Measurements from ENCODE around the gene OTUD7B.
A peak's percentile ranks its signal among the peaks of the same experiment; 100 is the strongest.
"Not testable (repeated sequence)": the region's sequence is repeated elsewhere in the genome, so short reads cannot be mapped to it uniquely, and the experiment has no call there.

The OTUD7B gene

DNA sequence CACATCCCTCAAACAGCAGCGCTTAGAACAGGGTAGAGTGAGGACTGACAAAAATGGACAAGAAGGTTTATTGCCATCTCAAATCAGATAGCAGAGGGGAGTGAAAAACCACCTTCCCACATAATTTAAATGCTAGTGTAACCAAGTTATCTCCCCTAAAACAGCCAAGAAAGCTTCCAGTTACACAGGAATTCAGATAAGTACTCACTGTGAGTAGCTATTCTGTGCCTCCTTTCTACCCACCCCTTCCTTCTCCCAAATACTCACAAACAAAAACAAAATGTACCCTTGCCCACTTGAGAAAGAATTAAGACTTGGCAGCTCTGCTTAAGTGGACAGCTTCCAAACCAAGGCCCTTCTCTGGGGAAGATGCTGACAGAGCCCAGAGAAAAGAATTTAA is 9.1 kb downstream of the OTUD7B start:
- no peak for DNase-seq

DNA sequence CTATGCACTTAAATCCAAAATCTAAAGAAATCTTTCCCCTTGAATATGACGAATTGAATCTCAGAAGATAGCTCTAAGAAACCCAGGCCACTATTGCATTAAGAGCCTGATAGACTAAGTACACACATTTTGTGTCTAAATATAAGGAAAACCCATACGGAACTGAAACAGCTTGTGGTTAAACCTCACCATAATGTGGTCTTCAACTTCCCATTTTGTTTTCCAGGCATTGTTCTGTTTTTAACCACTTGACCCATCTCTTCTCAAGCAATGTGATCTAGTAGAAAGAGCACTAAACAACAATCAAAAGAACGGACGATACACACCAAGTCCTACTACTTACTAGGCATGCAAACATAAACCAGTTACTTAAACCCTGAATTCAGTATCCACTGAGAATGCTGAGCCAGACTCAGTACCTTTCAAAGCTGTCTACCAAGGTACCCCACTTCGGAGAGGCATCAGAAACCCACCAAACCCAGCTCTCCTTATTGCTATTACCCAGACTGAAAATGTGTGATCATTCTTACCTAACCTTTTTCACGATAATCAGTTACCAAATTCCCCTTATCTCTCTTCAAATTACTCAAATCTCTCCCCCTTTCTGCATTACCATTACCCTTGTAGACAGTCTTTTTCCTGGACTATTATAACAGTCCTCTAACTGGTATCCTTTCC is 12.8 kb downstream of the OTUD7B start:
- DNase-seq: peak; percentile 51

- no peak for DNase-seq
These were observed 14.6 kb downstream of the OTUD7B start for GRCh38 chr1:149995927-149996326.

GRCh38 chr1:149993764-149994163 is 16.8 kb downstream of the OTUD7B start:
- DNase-seq: no peak

DNA sequence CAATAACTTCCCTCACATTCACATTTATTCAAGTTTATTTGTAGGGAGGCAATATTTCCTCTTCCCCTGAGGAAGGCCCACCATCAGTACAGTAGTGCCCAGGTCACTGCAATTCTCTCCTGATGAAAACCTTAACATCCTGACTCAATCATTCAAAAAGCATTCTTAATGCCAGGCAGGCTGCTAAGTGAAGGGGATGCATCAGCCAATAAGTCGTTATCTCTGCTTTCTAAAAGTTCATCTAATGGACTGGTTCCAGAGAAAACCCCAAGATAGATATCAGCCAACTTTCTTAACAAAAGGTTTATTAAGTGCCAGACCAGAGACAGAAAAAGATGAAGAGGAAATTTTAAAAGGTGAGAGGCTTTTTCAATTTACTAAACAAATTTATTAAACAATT is 17.3 kb downstream of the OTUD7B start:
- DNase-seq: no peak

DNA sequence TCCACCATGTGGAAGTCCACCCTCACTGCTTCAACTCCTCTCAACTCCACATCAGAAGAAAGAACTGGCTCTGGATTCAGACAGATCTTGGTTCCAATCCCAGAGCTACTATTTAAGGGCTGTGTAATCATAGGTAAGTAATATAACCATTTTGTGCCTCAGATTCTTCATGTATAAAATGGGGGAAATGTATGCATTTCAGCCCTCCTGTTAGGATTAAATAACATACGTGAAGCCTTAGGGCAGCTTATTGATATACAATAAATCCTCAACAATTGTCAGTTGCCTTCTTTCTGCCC is 23.3 kb downstream of the OTUD7B start:
- DNase-seq: no peak

DNA sequence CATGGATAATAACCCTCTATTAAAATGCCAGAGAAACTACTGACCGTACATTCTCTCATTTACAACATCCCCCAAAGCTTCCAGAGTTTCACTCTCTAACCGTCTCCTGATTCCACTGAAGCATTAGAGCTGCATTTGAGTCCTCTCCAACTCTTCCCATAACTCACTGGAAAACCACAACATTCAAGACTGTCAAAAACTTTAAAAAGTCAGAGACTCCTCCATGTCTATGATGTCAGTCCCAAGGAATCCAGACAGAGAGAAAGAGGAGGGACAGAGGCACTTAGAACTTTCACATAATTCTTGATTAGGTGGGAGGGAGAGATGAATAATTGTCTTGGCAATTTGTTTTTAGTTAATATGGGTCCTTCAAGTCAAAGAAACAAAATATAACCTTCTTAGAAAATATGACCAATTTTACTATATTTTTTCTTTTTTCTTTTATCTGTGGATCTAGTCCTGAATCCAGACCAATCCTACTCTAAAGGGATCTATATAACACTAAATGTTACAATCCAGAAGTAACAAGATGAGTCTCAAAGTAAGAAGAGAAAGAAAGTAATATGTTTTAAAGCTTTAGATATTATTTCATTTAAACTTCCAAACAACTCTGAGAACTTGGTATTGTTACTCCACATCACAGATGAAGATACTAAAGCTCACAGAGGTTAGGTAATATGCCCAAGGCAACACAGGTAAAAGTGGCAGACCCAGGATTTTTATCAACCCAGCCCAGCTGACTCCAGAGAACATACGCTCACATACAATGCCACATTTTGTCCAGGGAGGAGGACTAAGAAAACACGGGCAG is 23.8 kb downstream of the OTUD7B start:
- no peak for DNase-seq

DNA sequence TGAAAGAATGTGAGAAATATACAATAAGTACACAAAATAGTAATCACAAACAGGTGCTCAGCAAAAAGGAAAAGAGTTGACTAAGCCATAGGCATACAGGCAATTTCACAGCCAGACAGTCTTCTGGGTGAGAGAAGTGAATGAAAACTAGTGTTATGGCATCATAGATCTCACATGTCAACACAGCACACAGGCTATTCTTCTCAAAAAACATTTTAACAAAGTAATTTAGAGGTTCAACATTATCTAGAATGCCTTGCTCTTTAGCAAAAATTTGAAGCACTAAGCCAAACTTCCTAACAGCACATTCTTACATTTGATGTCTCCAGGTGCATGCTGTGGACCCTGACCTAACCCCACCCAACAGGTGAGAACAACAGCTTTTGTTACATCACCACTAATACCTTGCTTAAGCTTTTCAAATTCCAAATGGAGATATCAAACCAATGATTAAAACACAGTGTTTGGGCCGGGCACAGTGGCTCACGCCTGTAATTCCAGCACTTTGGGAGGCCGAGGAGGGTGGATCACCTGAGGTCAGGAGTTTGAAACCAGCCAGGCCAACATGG is 30.5 kb downstream of the OTUD7B start:
- DNase-seq: no peak

DNA sequence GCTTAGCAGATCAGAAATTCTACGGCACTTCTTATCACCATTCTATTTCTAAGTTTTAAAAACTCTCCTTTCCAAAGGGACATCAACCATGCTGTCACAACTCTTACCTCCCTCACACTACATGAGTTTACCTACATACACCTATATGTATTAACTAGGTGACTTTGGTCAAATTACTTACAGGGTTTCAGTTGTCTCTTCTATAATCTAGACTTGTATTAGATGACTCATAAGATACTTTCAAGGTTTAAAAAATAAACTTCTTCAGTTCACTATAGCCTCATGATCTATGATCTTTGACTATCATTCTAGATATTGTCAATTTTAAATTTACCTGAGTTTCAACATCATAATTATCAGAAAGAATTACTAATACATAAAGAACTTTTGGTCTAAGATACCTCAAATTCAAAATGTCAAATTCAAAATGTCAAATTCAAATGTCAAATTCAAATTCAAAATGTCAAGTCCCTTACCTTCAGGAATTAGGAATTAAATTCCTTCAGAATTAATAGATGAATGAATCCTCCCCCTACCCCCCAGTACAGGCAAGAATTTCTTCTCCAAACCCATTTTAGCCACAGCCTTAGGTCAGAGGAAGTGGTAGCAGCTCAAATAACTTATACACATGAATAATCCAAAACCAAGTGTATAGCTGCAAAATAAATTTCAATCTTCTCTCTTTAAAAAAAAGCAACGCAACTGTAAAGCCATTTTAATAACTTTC is 31.1 kb downstream of the OTUD7B start:
- no peak for DNase-seq

DNA sequence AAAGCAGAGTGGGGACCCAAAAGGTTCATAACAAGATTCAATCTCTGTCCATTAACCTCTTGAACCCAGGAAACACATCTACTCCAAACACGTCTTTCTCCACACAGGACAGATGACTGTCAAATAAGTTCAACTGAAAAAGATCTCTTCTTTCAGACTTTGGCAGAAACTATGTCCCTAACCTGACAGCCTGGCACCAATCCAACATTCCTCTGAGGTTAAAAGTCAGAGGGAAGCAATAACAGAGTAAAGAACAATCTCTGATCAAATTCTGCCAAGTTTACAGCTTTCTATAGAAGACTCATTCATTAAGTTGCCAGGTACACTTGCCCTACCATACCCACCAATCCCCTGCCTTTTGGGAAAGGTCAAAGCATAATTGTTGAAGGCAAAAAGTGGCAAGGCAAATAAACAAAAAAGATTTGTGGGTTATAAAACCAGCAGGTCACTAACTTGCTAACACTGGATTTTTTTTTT is 31.9 kb downstream of the OTUD7B start:
- no peak for DNase-seq

GRCh38 chr1:149977345-149977744 is 33.2 kb downstream of the OTUD7B start:
- no peak for DNase-seq

GRCh38 chr1:149972547-149972946 is 38.0 kb downstream of the OTUD7B start:
- DNase-seq: no peak

DNA sequence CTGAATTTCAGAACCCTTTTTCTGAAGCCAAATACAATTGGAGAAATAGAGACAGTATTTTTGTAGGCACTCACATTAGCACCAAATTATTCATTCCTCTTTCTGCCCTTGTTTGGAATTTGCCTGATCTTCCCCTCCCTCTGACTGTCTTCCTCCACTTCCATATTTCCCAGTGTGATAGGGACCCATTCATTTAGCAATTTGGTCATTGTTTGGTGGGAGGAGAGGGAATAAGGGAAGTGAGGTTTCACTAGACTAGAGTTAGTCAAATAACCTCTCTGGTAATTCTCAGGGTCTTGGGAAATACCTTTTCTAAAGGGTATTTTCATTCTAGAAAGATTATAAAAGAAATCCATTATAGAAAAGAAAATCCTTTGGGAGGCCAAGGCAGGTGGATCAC is 42.9 kb downstream of the OTUD7B start:
- no peak for DNase-seq

DNA sequence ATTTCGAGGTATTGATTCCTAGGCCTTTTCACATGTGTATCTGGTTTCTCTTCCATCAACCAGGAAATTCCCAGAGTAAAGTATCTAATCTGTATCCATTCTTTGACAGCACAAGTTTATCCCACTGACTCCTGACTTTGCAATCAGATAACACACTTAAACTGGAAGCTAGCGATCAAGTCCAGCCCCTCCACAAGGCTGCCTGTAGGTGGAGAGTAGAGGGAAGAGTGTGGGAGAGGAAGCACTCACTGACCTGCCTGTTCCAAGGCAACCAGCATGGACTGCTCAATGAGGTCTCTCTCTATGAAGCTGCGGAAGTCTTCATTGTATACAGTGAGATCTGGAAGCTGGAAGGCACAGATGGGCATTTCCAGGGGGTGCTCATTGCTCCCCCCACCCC is 43.5 kb downstream of the OTUD7B start:
- DNase-seq: no peak

- no peak for DNase-seq
These were observed 44.1 kb downstream of the OTUD7B start for GRCh38 chr1:149966405-149966804.

GRCh38 chr1:149965440-149965839 is 45.1 kb downstream of the OTUD7B start:
- DNase-seq: no peak

GRCh38 chr1:149963358-149963757 is 47.2 kb downstream of the OTUD7B start:
- DNase-seq: no peak

GRCh38 chr1:149962736-149963135 is 47.8 kb downstream of the OTUD7B start:
- DNase-seq: no peak

DNA sequence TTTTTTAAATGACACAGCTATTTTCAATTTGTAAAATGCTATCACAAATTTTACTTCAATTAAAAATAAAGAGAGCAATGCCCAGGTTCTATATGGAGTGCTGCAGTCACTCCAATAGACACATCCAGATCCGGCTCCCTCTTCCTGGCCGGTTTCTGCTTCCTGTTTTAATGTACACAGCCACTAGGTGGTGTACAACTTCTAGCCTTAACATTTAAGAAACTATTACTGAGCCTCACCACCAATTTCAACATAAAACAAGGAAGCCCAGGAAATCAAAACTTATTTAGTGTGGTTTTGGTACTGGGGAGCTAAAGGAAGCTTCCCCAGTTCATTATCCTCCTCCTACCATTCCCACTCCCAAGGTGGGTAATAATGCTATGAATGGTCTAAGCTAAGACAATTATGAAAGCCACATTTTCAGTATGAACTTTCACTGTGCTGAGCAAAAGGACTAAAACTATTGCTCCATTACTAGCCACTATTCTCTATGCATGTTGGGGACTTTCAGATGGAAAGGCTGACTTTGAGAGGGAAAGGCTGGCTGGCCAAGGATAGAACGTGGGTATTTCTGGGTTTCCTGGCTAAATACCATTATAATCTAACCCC is 48.4 kb downstream of the OTUD7B start:
- DNase-seq: peak; percentile 79

DNA sequence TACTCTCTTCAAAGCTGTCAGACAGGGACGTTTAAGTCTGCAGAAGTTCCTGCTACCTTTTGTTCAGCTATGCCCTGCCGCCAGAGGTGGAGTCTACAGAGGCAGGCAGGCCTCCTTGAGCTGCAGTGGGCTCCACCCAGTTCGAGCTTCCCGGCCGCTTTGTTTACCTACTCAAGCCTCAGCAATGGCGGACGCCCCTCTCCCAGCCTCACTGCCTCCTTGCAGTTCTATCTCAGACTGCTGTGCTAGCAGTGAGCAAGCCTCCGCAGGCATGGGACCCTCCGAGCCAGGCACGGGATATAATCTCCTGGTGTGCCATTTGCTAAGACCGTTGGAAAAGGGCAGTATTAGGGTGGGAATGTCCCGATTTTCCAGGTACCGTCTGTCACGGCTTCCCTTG is 53.0 kb downstream of the OTUD7B start:
- not testable (repeated sequence) for DNase-seq

DNA sequence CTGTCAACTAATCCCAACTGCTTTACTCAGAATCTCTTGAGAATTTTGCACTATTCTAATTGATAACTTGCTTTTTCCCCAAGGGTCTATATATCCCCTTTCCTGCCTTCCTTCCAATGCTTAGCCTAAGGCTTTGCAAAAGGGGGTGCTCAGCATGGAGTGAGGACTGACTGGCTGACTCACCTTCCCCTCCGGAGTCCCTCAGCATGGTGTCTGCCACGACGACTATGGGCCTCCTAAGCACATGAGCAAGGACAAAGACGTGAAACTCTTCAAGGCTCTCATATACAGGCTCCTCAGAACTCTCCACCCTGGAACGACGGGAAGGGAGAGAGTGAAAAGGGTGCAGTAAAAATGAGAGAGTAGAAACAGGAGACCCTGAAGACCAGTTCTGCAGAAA is 60.6 kb downstream of the OTUD7B start:
- no peak for DNase-seq

- DNase-seq: no peak
These were observed 65.3 kb downstream of the OTUD7B start for GRCh38 chr1:149945206-149945605.

GRCh38 chr1:149942885-149943284 is 67.6 kb downstream of the OTUD7B start:
- no peak for DNase-seq

All from KG1 (cell line).